Kasumi-1 (cell line): Measurements from ENCODE around the gene HOXC12.

Experiments used
- DNase-seq, 2 experiments: peaks; one replicate each; lab custom pipeline; 2025; lab: John Stamatoyannopoulos, UW

Gene HOXC12

GRCh38 chr12:53972722-53973235 lies 18.1 kb downstream of the HOXC12 start, which contains the start of gene HOXC11:
TSS of gene HOXC11 (plus strand) at chr12:53973126. CDS start at chr12:53973242, 116 bp downstream.
- no peak for DNase-seq

- DNase-seq: no peak
Observed at GRCh38 chr12:53973236-53974042, 18.7 kb downstream of the HOXC12 start.

GRCh38 chr12:53974084-53975063 lies 19.7 kb downstream of the HOXC12 start, which contains the start of gene HOTAIR:
TSS of gene HOTAIR (minus strand) at chr12:53974954.
- no peak for DNase-seq

- no peak for DNase-seq
Observed at GRCh38 chr12:53975064-53975471, 20.4 kb downstream of the HOXC12 start.

- no peak for DNase-seq
Observed at GRCh38 chr12:53975479-53976152, 20.9 kb downstream of the HOXC12 start.

GRCh38 chr12:53976172-53976822 lies 21.6 kb downstream of the HOXC12 start:
- no peak for DNase-seq

- no peak for DNase-seq
Observed at GRCh38 chr12:53976823-53977595, 22.3 kb downstream of the HOXC12 start.

- DNase-seq: no peak
Observed at GRCh38 chr12:53977596-53978445, 23.1 kb downstream of the HOXC12 start.

- DNase-seq: no peak
Observed at GRCh38 chr12:53978477-53979356, 24.0 kb downstream of the HOXC12 start.

GRCh38 chr12:53980104-53980801 lies 25.6 kb downstream of the HOXC12 start:
- no peak for DNase-seq

- DNase-seq: no peak
Observed at GRCh38 chr12:53980802-53981496, 26.2 kb downstream of the HOXC12 start.

- no peak for DNase-seq
Observed at GRCh38 chr12:53981634-53982565, 27.2 kb downstream of the HOXC12 start.

- DNase-seq: no peak
Observed at GRCh38 chr12:53982648-53983567, 28.2 kb downstream of the HOXC12 start.

- DNase-seq: no peak
Observed at GRCh38 chr12:53983568-53983949, 28.9 kb downstream of the HOXC12 start.

GRCh38 chr12:53983950-53984572 lies 29.4 kb downstream of the HOXC12 start:
- no peak for DNase-seq
